Neuronal stem cell (in vitro differentiated cells): ENCODE data around the gene NRG2.
A peak's percentile ranks its signal among the peaks of the same experiment; 100 is the strongest.

Experiments
- DNase-seq: peaks from one replicate; pipeline ENCODE4 v3.0.0-alpha.2; 2013; ENCODE audit warnings: low spot score
- H2AFZ ChIP-seq: one replicate; pipeline ENCODE4 v1.6.1; 2013; ENCODE audit warnings: mild to moderate bottlenecking, low read length, inconsistent platforms
- H2AK5ac ChIP-seq: 2 replicates; pipeline ENCODE4 v1.6.1; 2013; ENCODE audit warnings: low read depth, mild to moderate bottlenecking, inconsistent platforms, low read length, moderate library complexity, mixed read lengths
- H2BK120ac ChIP-seq: 2 replicates; pipeline ENCODE4 v1.6.1; 2013; ENCODE audit warnings: low read depth, mild to moderate bottlenecking, inconsistent platforms, low read length, moderate library complexity, mixed read lengths
- H2BK12ac ChIP-seq: one replicate; pipeline ENCODE4 v1.6.1; 2013; ENCODE audit warnings: low read length, inconsistent platforms
- H2BK15ac ChIP-seq: 2 replicates; pipeline ENCODE4 v1.6.1; 2013; ENCODE audit warnings: mild to moderate bottlenecking, low read length, inconsistent platforms, mixed read lengths
- H2BK5ac ChIP-seq: one replicate; pipeline ENCODE4 v1.6.1; 2013; ENCODE audit warnings: inconsistent platforms, mild to moderate bottlenecking, low read length, moderate library complexity
- H3K14ac ChIP-seq: one replicate; pipeline ENCODE4 v1.6.1; 2013; ENCODE audit warnings: low read length, inconsistent platforms
- H3K18ac ChIP-seq: 2 replicates; pipeline ENCODE4 v1.6.1; 2013; ENCODE audit warnings: low read length, inconsistent platforms
- H3K23ac ChIP-seq: 2 replicates; pipeline ENCODE4 v1.6.1; 2013; ENCODE audit warnings: low read depth, mild to moderate bottlenecking, mixed read lengths, low read length, inconsistent platforms; ENCODE audit not compliant: poor library complexity
- H3K27ac ChIP-seq: replicated peaks from 3 replicates; pipeline ENCODE4 v1.5.1; 2013; ENCODE audit warnings: low read length, inconsistent platforms
- H3K27me3 ChIP-seq, 3 experiments: 2 replicates each; pipeline ENCODE4 v1.6.1; 2013; ENCODE audit warnings: low read length in 3 of 3, mild to moderate bottlenecking in 2 of 3, inconsistent platforms in 1 of 3, low read depth in 1 of 3, mixed read lengths in 1 of 3, moderate library complexity in 1 of 3; ENCODE audit not compliant: control insufficient read depth in 3 of 3, insufficient read depth in 3 of 3
- H3K36me3 ChIP-seq, 2 donors: replicated peaks in 1 of 2; 2 replicates each; pipeline ENCODE4 v1.6.1; 2013; ENCODE audit warnings: low read length in 2 of 2; ENCODE audit not compliant: control insufficient read depth in 2 of 2, insufficient read depth in 2 of 2
- H3K4ac ChIP-seq: 2 replicates; pipeline ENCODE4 v1.6.1; 2013; ENCODE audit warnings: inconsistent platforms, mild to moderate bottlenecking, low read length, moderate library complexity
- H3K4me1 ChIP-seq, 2 donors: 1 replicate in 1 of 2; 2 replicates in 1 of 2; pipeline ENCODE4 v1.6.1; 2013; ENCODE audit warnings: low read length in 2 of 2, low read depth in 1 of 2; ENCODE audit not compliant: control insufficient read depth in 2 of 2, insufficient read depth in 1 of 2
- H3K4me2 ChIP-seq: one replicate; pipeline ENCODE4 v1.6.1; 2013; ENCODE audit warnings: mild to moderate bottlenecking, low read length, inconsistent platforms; ENCODE audit not compliant: insufficient read depth, poor library complexity, severe bottlenecking
- H3K4me3 ChIP-seq, 2 donors: 2 replicates each; pipeline ENCODE4 v1.5.1; 2013; ENCODE audit warnings: low read length in 2 of 2, mild to moderate bottlenecking in 2 of 2, inconsistent platforms in 1 of 2, moderate library complexity in 1 of 2
- H3K79me1 ChIP-seq: one replicate; pipeline ENCODE4 v1.6.1; 2013; ENCODE audit warnings: low read depth, mild to moderate bottlenecking, inconsistent platforms, low read length, moderate library complexity
- H3K9ac ChIP-seq: one replicate; pipeline ENCODE4 v1.6.1; 2013; ENCODE audit warnings: mild to moderate bottlenecking, low read depth, low read length, inconsistent platforms; ENCODE audit not compliant: poor library complexity
- H3K9me3 ChIP-seq, 2 donors: replicated peaks in 1 of 2; 2 replicates each; pipeline versions ENCODE3 to v1.6.1; 2013; ENCODE audit warnings: low read length in 2 of 2, mild to moderate bottlenecking in 2 of 2, inconsistent platforms in 1 of 2, low read depth in 1 of 2, mixed read lengths in 1 of 2, moderate library complexity in 1 of 2; ENCODE audit not compliant: control insufficient read depth in 2 of 2, insufficient read depth in 1 of 2
- H4K8ac ChIP-seq: one replicate; pipeline ENCODE4 v1.6.1; 2013; ENCODE audit warnings: low read depth, mild to moderate bottlenecking, inconsistent platforms, low read length, moderate library complexity
- H4K91ac ChIP-seq: one replicate; pipeline ENCODE4 v1.6.1; 2013; ENCODE audit warnings: low read length, low read depth, mild to moderate bottlenecking, inconsistent platforms; ENCODE audit not compliant: poor library complexity
- WGBS, 2 donors: extraction: QIAGEN DNeasy Blood & Tissue Kit; methylation state at CpG; one replicate each; pipeline ENCODE4 v1.1.7; 2013; ENCODE audit warnings: missing lambda C conversion rate in 2 of 2, mixed read lengths in 1 of 2; ENCODE audit not compliant: insufficient read length in 2 of 2, insufficient replicate concordance in 1 of 2; ENCODE audit errors: extremely low coverage in 2 of 2; 5-methylcytosine and 5-hydroxymethylcytosine counted together

NRG2 gene

GRCh38 chr5:139849501-139849900, 193.6 kb downstream of the NRG2 start:
- H3K27me3 ChIP-seq, result peaks cover 5 to 93% (median 62%) of the 10 kb centered on the region in 3 experiments
- no peaks in the 10 kb centered on the region for H3K79me1 ChIP-seq
- H3K4me2 ChIP-seq, result no peak overlapping the region
- H3K27ac ChIP-seq, result no peak overlapping the region
- H2BK5ac ChIP-seq, result no peak overlapping the region
- no peaks in the 10 kb centered on the region for H3K36me3 ChIP-seq
- WGBS, 2 donors, result no CpG with 5 or more reads among the region's 7 CpGs
- no peak overlapping the region for H2AFZ ChIP-seq
- no peak overlapping the region for H4K8ac ChIP-seq
- no peak overlapping the region for H3K18ac ChIP-seq
- H3K14ac ChIP-seq, result no peak overlapping the region
- H2AK5ac ChIP-seq, result no peak overlapping the region
- no peak overlapping the region for H2BK120ac ChIP-seq
- no peak overlapping the region for H3K23ac ChIP-seq
- no peak overlapping the region for H3K9ac ChIP-seq
- H4K91ac ChIP-seq, result no peak overlapping the region
- H3K4me1 ChIP-seq, result no peaks in the 10 kb centered on the region
- no peaks in the 10 kb centered on the region for H3K9me3 ChIP-seq
- DNase-seq, result no peak
- H3K4me3 ChIP-seq, result no peak overlapping the region
- no peak overlapping the region for H3K4ac ChIP-seq
- H2BK12ac ChIP-seq, result no peak overlapping the region
- H2BK15ac ChIP-seq, result no peak overlapping the region

- Histone ChIP-seq H3K4me1 (no peaks in the 10 kb centered on the region), H3K9me3 (no peaks in the 10 kb centered on the region), H3K27me3 (peaks cover 5 to 88% (median 63%) of the 10 kb centered on the region in 3 experiments), H4K91ac (no peak overlapping the region), H3K36me3 (no peaks in the 10 kb centered on the region), H3K18ac (peak overlapping the region; percentile 78), H3K79me1 (no peaks in the 10 kb centered on the region), H3K27ac (no peak overlapping the region), H2BK15ac (no peak overlapping the region), H4K8ac (no peak overlapping the region), H3K4me3 (peak overlapping the region; percentile 41 to 79), H3K4me2 (peak overlapping the region; percentile 81), H2AK5ac (no peak overlapping the region), H3K9ac (peak overlapping the region; percentile 63), H2BK5ac (no peak overlapping the region), H2AFZ (peak overlapping the region; percentile 95), H3K4ac (no peak overlapping the region), H2BK120ac (no peak overlapping the region), H3K23ac (peak overlapping the region; percentile 58), H2BK12ac (no peak overlapping the region), H3K14ac (no peak overlapping the region)
- no peak for DNase-seq
- no CpG with 5 or more reads among the region's 43 CpGs for WGBS, 2 donors
These were observed 194.5 kb downstream of the NRG2 start for GRCh38 chr5:139848508-139849100.

DNA sequence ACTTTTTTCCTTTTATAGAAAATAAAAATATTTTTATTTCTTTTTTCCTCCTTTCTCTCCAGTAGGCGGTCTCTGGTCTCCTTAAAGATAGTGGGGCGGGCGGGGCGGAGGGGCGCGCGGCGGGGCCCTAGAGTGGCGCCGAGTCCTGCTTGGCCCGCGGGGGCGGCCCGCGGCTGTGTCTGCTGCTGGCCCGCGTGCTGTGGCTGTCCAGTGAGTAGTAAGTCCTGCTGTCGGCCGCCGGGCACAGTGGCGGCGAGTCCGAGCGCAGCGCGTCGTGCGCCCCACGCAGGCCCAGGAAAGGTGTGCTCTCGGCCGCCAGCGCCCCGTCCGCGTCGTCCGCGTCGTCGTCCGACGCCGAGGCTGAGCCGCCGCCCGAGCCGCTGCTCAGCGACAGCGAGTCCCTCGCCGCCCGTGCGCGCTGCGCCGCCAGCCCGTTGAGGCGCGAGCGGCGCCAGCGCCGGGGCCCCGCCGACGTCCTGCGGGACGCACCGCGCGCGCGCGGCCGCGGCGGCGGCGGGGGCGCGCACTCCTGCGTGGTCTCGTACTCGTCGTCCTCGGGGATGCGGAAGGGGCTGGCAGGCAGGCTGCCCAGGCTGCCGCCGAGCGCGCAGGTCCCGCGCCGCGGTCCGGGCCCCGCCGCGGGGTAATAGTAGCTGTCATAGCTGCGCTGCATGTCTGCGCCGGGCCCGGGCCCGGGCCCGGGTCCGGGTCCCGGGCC, 195.2 kb downstream of the NRG2 start:
- H4K8ac ChIP-seq, result no peak overlapping the region
- no peak overlapping the region for H2BK120ac ChIP-seq
- no peak overlapping the region for H2AK5ac ChIP-seq
- H3K4me2 ChIP-seq, result peak overlapping the region; percentile 81
- peaks cover 5 to 88% (median 62%) of the 10 kb centered on the region in 3 experiments for H3K27me3 ChIP-seq
- H3K9me3 ChIP-seq, result no peaks in the 10 kb centered on the region
- H3K23ac ChIP-seq, result no peak overlapping the region
- no CpG with 5 or more reads among the region's 107 CpGs for WGBS, 2 donors
- no peak overlapping the region for H3K27ac ChIP-seq
- peak overlapping the region; percentile 41 to 79 for H3K4me3 ChIP-seq
- H3K4ac ChIP-seq, result no peak overlapping the region
- H3K79me1 ChIP-seq, result no peaks in the 10 kb centered on the region
- no peaks in the 10 kb centered on the region for H3K36me3 ChIP-seq
- no peak overlapping the region for H2BK5ac ChIP-seq
- H2BK12ac ChIP-seq, result no peak overlapping the region
- no peaks in the 10 kb centered on the region for H3K4me1 ChIP-seq
- H2BK15ac ChIP-seq, result no peak overlapping the region
- peak overlapping the region; percentile 95 for H2AFZ ChIP-seq
- peak overlapping the region; percentile 78 for H3K18ac ChIP-seq
- H4K91ac ChIP-seq, result no peak overlapping the region
- H3K9ac ChIP-seq, result peak overlapping the region; percentile 81
- no peak overlapping the region for H3K14ac ChIP-seq
- DNase-seq, result peak; percentile 57

GRCh38 chr5:139847091-139847490, 196.0 kb downstream of the NRG2 start:
- H3K18ac ChIP-seq, result no peak overlapping the region
- H3K4me1 ChIP-seq, result no peaks in the 10 kb centered on the region
- no peak overlapping the region for H2BK15ac ChIP-seq
- H3K79me1 ChIP-seq, result no peaks in the 10 kb centered on the region
- no peak overlapping the region for H3K4me2 ChIP-seq
- no peak overlapping the region for H2AK5ac ChIP-seq
- no peak overlapping the region for H3K4me3 ChIP-seq
- H3K27me3 ChIP-seq, result peaks cover 5 to 86% (median 64%) of the 10 kb centered on the region in 3 experiments
- no peak overlapping the region for H3K4ac ChIP-seq
- no peak overlapping the region for H2AFZ ChIP-seq
- H2BK120ac ChIP-seq, result no peak overlapping the region
- H4K8ac ChIP-seq, result no peak overlapping the region
- no peak overlapping the region for H3K9ac ChIP-seq
- H4K91ac ChIP-seq, result no peak overlapping the region
- H3K14ac ChIP-seq, result no peak overlapping the region
- H3K36me3 ChIP-seq, result no peaks in the 10 kb centered on the region
- H3K27ac ChIP-seq, result no peak overlapping the region
- no peak overlapping the region for H3K23ac ChIP-seq
- no peak overlapping the region for H2BK5ac ChIP-seq
- no peak overlapping the region for H2BK12ac ChIP-seq
- DNase-seq, result no peak
- no peaks in the 10 kb centered on the region for H3K9me3 ChIP-seq
- WGBS, 2 donors, result no CpG with 5 or more reads among the region's 10 CpGs
